ENCODE results near the gene ZNF516.

The ZNF516 gene

DNA sequence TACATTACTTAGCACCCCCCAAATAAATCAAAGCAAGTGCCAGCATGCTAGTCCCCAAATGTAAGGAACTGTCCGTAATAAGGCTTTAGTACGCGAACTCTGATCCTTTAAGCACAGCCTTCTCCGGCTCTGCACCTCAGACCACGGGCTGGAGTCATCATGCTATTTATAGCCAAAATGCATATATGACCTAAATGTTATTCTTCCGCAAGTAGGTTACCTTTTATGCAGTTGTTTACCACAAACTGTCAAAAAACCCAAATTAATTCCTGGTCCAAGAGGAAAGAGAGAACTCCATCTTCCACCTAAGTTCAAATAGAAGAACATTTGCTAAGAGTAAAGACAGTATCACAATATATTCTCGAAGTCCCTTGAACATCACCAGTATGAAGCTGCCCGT is 42.7 kb downstream of the ZNF516 start:
- peak; percentile 39 to 47 (median 40) for DNase-seq

DNA sequence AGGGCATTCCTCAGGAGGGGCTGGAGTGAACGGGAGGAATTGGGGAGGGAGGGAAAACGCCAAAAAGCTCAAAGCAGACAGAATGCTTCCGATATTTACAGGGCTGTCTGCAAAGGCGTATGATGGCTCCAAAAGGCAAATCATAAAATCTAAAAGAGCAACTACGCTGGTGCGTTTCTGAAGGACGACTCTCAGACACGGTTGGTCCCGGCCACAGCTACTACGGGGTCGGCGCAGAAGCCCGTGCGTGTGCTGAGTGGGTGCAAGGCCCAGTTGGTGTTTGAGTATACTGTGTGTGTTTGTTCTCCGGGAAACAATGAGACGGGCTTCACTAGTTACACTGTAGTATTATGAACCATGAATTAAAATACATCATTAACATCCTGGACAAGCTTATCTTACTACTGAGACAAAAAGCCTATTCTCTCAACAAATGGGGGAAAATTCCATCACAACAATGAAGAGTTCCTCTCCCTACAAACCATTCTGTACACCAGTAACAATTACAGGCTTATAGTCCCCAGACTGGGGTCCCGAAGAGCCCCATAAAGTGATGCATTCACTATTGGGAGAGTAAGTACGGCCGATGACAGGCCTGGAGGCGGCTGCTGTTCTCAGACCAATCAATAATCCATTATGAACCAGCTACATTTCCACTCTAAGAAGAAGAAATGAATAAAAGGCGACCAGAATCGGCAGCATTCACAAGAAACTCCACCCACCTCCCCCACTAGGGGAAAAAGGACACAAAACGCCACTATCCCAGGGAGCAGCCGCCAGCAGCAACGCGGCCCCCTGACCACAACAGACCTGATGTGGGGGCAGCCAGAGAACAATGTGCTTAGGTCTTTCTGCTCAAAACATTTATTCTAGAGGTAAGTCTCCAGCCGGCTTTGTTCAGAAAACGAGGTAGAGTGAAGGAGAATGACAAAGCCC is 43.4 kb downstream of the ZNF516 start:
- DNase-seq: peak in 2 of 3 donors; percentile 16 to 32

DNA sequence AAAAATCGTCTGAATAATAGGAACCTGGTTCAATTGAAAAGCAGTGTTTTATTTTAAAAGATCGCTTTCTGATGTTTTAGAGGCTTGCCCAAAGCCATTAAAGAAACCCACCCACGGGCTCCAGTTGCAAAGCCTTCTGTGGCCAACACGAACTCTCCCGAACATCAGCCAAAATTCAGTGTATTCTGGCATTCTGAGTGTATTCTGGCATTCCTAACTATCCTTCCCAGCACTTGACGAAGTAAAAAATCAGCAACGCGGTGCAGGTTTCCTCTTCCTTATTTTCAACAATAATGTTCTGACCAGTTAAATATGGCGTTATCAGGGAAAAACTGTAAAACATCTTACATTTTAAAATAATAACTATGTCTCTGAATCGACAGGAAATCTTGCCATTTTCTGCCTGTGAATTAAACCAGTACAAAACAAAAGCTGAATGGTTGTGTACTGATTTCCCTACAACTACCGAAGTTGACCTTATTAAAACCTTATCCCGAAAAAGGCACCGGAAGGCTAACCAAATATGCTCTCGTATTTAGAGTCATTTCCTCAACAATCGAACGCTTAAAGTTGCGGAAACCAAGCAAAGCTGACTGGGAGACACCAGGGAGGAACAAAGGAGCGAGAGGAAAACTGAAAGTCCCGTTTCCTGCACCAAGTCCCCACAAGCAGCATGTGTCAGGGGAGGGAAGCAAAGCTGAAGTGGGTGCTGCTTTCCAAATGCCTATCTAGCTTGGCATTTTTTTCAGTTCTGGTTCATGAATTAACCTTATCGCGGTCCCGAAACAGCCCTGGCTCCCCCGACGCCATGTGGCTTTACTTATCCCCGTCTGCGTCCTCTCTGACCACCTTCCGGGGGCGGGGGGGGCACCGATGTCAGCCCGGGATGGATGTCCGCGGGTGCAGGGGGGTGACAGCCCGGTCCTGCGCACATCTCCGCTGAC is 44.3 kb downstream of the ZNF516 start:
- DNase-seq: peak; percentile 87 to 92 (median 88)

DNA sequence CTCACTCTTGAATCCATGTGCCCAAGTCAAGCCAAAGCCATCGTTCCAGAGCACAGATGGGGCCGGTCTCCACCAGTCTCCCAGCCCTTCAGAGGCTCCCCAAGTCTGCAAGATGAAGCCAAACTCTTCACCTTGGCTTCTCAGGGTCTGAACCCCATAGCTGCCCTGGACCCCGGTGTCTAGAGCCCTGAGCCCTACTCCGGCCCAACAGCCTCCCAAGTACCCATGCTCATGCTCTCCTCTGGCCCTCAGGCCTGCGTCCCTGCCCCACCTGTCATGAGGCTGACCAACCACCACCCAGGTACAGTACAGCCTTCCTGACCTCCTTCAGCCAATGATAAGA is 46.0 kb downstream of the ZNF516 start:
- DNase-seq: no peak

DNA sequence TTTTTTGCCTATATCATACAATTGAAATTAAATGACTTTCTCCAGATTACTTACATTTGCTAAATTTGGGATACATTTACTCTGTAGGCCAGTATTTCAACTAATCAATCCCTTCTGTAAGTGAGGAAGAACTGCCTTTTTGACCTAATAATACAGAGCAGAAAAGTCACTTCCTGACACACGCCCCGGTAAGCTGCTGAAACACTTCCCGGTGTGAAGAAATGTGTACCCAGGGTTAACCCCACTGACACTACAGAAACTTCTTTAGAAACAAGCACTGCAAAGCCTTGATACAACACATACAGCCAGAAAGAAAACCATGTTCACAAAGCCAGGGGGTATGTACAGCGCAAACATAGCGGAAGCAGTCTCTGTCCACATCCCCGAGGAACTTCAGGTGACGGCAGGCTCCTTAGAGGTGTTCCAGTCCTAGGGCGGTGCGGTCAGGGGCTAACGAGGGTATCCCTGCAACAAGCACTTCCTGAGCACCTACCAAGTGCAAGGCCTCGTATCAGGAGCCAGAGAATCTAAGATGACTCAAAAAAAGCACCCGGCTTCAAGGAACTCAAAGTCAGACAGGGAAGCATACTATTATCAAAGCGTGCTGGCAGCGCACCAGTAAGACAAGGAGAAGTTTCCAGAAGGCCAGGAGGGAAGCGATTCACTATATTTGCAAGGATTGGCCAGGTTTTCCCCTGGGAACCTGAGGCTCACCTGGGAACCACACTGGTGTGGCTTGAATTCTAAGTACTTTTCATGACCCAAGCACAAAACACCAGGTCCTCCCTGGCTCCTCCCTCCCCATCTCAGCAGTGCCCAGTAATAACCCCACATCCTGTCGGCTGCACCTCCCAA is 46.6 kb downstream of the ZNF516 start:
- DNase-seq: peak; percentile 42 to 58 (median 51)

DNA sequence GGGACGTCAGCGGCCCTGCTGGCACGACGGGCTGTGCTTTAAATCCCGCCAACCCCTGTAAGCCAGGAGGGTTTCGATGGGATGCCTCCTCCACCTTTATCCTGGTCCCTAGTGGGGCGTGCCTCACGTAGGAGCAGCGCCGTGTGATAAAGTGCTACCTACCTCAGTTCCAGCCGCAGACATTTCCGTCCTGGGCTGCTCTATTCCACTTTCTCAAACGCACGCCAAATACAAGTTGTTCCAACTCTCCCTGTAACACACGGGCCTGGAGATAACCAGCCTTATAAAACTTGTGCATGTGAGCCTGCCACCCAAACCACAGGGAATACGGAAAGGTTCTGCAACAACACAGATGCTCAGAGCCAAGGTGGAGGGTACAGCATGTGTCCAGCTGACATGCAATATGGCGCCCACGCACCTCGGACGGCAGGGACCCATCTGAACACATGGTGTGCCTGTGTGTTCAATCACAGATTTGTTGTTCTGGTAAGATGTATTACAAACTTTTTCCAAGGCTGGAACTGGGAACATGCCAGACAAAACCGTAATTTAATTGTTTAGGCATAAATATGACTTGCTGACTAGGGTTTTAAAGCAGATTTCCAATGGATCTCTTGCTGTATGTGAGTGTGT is 47.7 kb downstream of the ZNF516 start:
- DNase-seq: no peak

DNA sequence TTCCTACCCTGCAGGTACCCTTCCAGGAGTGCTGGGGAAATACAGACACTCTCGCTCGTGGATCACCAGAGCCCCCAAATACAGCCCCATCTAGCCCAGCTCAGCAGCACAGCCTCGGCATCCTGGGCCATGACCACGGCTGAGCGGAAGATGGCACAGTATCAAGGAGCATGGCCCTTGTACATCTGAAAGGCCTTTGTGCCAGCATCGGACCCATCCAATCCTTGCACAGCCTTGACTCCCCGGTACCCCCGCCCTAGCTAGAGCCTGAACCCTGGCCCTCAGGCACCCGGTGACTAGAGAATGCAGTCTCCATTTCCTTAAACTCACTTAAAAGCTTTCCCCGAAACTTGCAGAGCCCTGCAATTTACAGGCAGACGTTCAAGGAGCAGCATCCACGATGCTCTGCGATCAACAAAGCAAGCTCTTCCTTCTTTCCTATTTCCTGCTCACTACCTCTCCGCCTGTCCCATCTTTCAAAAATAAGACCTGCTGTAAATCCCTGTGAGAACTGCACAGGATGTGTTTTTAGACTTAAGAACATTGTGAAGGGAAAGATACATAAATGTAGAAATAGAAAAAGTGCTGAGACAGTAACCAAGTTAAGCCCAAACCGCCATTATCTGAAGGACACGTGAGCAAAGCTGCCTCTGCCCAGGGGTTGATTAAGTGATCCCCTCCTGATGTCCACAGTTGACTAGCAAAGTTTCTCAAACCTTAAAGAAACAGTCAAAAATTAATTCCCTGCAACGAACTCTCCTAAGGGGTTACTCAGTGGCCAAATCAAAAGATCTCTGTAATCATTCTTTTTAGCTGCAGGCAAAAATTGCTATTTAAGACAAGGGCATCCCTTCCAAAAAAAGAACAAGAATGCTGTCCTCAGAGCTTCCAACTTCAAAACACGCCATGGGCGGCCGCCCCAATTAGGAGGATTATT is 48.5 kb downstream of the ZNF516 start:
- no peak for DNase-seq

DNA sequence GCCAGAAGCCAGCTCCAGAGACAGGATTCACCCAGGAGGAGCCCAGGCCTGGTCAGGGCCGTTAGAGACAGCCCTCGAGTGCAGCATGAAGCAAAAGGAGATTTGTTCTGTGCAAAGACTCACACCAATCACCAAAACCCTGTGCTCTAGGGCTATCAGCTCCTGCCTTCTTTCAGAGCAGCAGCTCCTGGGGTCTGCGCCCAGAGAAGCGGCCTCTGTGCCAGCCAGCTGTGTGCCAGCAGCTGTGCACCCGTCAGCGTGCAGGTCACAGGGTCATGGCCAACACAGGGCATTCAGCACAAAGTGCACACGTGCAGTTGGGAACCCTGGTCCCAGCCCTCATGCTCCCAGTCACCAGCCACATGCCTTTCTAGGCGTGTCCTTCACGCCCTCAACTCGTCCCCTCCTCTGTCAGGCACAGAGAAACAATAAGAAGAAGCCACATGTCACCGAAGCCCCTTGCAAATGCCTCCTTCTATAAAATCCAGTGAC is 49.3 kb downstream of the ZNF516 start:
- DNase-seq: no peak

DNA sequence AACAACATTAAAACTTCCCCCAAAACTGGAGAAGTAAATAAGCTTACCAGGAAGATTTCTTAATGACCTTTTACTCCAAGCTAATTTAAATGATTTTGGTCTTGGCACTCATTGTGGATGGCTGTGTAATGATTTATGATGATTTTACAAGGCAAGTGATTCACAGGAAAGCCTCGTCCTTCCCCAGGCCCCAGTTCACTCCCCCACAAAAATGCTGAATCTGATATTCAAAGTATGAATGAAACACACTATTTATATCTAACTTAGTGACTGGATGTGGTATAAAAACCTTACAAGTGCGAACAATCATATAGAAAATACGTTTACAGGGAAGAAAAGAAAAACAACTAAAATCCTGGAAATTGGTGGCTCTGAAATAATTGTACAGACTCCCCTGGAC is 49.8 kb downstream of the ZNF516 start:
- DNase-seq: peak in 2 of 3 donors; percentile 36 to 47

DNA sequence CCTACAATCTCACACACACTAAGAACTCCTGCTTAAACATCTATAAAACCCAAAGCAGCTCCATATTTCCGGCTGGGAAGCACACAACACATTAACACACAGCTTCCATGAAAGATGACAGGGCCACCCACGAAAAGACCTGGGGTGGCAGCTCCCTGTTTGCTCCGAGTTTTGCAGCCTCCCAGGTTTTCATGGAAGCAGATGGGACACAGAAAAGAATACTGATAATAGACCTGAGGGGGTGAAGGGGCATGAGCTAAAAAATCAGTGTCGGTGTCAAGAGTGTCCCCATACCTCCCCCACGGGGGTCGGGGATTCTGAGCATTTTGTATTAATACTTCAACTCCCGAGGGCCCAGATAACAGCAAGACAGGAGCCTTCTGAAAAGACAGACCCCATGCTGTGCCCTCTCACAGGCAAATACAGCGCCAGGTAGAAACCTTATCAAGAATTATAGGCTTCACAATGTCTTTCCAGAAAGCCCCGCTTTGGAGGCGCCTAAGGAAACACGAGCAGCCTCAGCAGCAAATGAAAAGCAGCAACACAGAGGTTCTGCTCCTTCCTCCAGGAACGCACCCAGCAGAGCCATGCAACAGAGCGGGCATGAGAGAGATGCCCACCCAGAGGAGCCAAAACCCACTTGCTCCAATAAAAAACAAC is 50.5 kb downstream of the ZNF516 start:
- no peak for DNase-seq

DNA sequence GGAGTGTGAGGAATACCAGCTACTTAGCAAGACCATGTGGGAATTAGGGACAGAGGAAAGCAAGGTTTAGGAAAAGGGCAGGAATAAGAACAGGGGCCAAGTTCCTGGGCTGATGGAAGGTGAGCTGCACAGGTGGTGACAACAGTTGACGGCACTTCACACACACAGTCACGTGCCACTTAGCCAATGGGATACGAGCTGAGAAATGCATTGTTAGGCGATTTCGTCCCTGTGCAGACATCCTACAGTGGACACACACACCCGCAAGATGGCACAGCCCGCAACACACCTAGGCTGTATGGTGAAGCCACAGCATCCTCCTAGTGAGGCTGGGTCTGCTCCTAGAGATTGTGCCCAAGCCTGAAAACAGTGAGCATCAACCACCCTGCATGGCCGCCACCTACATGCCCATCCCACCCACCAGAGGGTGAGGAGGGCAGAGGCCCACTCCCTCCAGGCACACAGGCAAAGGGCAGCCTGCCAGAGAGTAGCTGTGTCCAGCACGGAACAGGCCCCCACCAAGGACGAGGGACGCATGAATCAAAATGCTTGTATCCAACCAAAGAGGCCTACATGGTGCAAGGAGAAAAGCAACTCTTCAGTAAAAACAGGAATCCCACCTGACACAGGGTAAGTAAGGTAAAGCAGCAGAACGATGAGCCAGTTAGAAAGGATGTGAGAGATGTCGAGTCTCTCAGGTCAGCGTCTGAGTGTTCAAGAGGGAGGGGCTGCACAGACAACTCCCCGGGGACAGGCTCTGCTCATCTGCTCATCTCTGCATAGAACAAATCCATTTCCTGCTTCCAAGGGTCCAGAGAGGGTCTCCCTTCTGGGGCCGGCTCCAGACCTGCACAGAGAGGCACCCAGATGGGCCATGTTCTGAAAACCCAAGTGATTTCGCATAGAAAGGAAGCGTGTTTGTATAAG is 51.3 kb downstream of the ZNF516 start:
- DNase-seq: no peak

DNA sequence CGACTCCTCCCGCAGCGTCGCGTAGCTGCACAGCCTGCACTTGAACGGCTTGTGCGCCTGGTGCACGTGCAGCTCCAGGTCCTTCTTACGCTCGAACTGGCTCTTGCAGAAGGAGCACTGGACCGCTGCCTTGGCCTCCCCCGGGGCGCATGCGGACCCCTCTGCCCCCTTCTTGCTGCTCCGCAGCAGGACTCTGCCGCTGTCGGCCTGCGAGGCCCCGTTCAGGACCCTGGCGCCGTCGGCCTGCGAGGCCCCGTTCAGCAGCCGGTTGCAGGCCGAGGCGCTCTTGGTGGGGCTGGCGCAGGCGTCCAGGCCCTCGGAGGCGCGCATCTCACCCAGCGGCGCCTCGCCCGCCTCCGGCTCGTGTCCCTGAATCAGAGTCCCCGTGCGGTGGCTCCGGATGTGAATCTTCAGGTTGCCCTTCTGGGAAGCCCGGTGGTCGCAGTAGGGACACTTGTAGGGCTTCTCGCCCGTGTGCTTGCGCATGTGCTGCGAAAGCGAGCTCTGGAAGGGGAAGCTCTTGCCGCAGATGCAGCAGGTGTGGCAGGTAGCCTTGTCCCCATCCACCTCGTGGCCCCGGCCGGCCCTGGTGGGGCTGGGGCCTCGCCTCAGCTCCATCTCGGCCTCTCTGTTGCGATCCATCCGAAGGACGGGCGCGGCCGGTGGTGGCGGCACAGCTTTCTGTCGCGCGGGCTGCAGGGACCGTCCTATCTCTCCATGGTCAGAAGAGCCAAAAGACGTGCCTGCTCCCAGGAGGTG is 52.5 kb downstream of the ZNF516 start:
- no peak for DNase-seq

DNA sequence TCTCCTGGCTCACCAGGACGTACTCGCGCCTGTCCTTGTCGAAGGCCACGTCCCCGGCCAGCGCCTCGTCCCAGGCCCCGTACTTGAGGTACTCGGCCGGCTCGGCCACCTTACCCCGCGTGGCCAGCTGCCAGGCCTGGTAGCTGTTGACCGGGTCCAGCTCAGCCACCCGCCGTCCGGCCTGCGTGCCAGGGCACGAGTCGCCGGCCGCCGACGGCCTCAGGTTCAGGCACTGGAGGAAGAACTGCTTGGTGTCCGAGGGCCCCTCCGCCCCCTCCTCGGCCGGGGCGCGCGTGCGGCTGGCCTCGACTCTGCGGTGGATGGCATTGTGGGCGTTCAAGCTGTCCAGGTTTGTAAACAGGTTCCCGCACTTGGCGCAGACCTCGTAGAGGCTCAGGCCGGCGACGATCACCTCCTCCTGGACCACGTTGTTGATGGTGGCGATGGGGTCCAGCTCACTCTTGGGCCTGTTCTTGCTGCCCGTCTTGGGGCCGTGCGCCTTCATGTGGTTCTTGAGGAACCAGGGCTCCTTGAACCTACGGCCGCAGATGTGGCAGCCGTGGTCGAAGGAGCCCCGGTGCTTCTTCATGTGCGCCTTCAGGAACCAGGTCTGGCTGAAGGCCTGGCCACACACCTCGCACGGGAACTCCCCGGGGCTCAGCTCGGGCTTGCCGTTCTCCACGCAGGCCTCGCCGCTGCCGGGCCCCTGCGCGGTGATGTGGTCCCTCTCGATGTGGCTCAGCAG is 53.2 kb downstream of the ZNF516 start:
- no peak for DNase-seq

DNA sequence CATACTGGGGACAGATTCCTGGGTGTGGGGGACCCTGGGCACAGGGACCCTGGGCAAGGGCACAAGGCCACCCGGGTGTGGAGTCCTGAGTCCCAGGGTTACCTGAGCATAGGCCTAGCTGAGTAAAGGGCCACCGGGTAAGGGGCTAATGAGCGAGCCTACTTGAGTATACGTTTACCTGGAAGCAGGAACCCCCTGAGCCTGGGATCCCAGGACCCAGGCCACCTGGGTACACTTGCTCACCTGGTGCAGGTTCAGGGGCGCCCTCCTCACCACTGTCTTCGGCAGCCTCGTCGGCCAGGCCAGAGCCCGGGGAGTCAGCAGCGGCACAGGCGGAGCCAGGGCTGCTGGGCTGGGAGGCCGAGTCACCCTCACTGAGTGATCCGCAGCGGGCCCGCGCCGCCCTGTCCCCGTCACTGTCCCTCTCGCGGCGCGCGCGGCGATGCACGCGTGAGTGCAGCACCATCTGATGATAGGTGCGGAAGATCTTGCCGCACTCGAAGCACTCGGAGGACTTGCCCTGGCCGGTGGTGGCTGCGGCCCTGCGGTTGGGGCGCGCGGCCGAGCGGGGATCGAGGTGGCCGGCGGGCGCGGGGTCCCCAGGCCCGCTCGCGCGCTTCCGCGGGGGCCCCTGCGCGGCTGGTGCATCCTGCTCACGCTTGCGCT is 53.9 kb downstream of the ZNF516 start:
- no peak for DNase-seq

DNA sequence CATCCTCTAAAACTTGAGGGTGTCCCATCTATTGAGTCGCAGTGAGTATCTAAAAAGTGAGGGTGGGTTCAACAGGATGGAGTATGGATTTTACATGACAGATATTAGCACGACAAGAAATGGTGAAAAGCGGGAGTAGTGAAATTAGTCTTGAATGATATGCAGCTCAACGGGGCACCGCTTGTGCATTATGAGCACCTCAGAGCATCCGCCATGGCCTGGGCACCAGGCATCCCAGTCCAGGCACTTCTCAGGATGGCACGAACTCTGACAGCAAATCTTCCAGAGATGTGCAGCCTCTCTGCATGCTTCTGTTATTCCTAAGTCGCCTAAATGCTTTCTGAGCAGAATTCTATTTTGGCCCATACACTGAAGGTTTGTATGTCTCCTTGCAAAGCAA is 57.1 kb downstream of the ZNF516 start:
- no peak for DNase-seq

DNA sequence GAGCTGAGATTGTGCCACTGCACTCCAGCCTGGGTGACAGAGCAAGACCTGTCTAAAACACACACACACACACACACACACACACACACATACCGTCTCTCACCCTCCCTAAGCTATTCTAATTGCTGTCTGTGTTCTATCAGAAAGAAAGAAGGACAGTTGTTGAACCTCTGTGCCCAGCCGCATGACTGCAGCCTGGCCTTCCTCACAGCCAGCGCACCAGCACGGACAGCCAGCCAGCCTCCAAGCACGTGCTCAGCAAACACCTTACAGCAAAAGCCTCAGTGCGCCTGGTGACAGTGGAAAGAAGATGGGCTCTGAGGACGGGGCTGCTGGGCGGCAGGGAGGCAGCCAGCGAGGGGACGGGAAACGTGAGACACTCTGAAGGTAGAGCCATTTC is 58.0 kb downstream of the ZNF516 start:
- no peak for DNase-seq

DNA sequence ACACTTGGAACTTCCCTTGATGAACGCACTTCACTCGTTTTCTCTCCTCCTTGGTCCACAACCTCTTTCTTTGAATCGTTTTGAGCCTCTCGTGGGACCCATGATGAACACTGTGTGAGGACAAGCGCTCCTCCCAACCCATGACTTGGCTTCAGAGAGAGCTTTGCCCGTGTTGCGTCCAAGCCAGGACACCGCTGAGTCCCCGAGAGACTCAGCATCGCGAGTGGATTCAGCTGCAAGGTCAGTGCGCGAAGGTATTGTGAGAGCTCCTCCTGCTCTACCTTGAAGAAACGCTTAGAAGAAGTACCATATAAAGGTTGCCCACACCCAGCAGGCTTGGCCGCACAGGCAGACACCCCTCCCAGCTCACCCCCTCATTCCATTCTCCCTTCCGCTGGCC is 58.7 kb downstream of the ZNF516 start:
- no peak for DNase-seq

Measured in suppressor macrophage treated with lipopolysaccharide for 1 hour (primary cell).